Stimulated activated CD4-positive, alpha-beta T cell treated with anti-CD3 and anti-CD28 coated beads, Interleukin-12 subunit alpha, Interleukin-12 subunit beta, amount 100 ng/mL, for 48 hours (primary cell): ENCODE data around the gene UPK3BL1.
"Not testable (repeated sequence)": the region's sequence is repeated elsewhere in the genome, so short reads cannot be mapped to it uniquely, and the experiment has no call there.

Source experiments
- DNase-seq, 3 donors: peaks; one replicate each; pipeline ENCODE4 v3.0.0-alpha.2; 2020; ENCODE audit warnings: low read depth in 2 of 3, low spot score in 1 of 3

UPK3BL1 gene

GRCh38 chr7:102630622-102631021 lies 12.0 kb downstream of the UPK3BL1 start:
- not testable (repeated sequence) for DNase-seq

- DNase-seq = not testable (repeated sequence)
Measured at GRCh38 chr7:102627271-102627904, 15.2 kb downstream of the UPK3BL1 start.

GRCh38 chr7:102618122-102618521 lies 24.5 kb downstream of the UPK3BL1 start:
- DNase-seq = not testable (repeated sequence)

- peak in 1 of 3 donors; percentile 9 for DNase-seq
Measured at GRCh38 chr7:102616507-102617125, 26.0 kb downstream of the UPK3BL1 start, which contains the start of gene RASA4. Gene RASA4, minus strand, starts transcription at chr7:102616756. Its CDS starts 67 bp downstream, at chr7:102616689.

- DNase-seq = not testable (repeated sequence)
Measured at GRCh38 chr7:102615930-102616329, 26.7 kb downstream of the UPK3BL1 start.

- DNase-seq = not testable (repeated sequence)
Measured at GRCh38 chr7:102614873-102615272, 27.7 kb downstream of the UPK3BL1 start.

GRCh38 chr7:102614346-102614697 lies 28.3 kb downstream of the UPK3BL1 start:
- not testable (repeated sequence) for DNase-seq

- DNase-seq = not testable (repeated sequence)
Measured at GRCh38 chr7:102613575-102614345, 28.8 kb downstream of the UPK3BL1 start.

GRCh38 chr7:102611675-102612325 lies 30.8 kb downstream of the UPK3BL1 start:
- DNase-seq = not testable (repeated sequence)

GRCh38 chr7:102611013-102611674 lies 31.4 kb downstream of the UPK3BL1 start:
- DNase-seq = not testable (repeated sequence)

GRCh38 chr7:102610441-102610840 lies 32.1 kb downstream of the UPK3BL1 start:
- not testable (repeated sequence) for DNase-seq

GRCh38 chr7:102609734-102610133 lies 32.9 kb downstream of the UPK3BL1 start:
- DNase-seq = not testable (repeated sequence)

GRCh38 chr7:102606848-102607247 lies 35.7 kb downstream of the UPK3BL1 start:
- DNase-seq = not testable (repeated sequence)

GRCh38 chr7:102604431-102605145 lies 38.0 kb downstream of the UPK3BL1 start:
- not testable (repeated sequence) for DNase-seq

GRCh38 chr7:102602317-102602716 lies 40.3 kb downstream of the UPK3BL1 start:
- not testable (repeated sequence) for DNase-seq

GRCh38 chr7:102599699-102600098 lies 42.9 kb downstream of the UPK3BL1 start:
- not testable (repeated sequence) for DNase-seq

- DNase-seq = not testable (repeated sequence)
Measured at GRCh38 chr7:102596036-102596435, 46.6 kb downstream of the UPK3BL1 start.

- DNase-seq = not testable (repeated sequence)
Measured at GRCh38 chr7:102593637-102594334, 48.8 kb downstream of the UPK3BL1 start.

- DNase-seq = not testable (repeated sequence)
Measured at GRCh38 chr7:102592477-102593019, 50.0 kb downstream of the UPK3BL1 start.
